HL-60/S4 (cell line): ENCODE data around the gene C5orf63.
"Not testable (repeated sequence)": the region's sequence is repeated elsewhere in the genome, so short reads cannot be mapped to it uniquely, and the experiment has no call there.

Experiments used
- in situ Hi-C: fragments of 300-500 bp; cut with MboI; formaldehyde crosslinking; loops from 2 replicates; pipeline ENCODE4 v1.14.3; 2022; ENCODE audit warnings: low sequenced_read_pairs

Gene C5orf63

GRCh38 chr5:127010362-127010761, 62.9 kb downstream of the C5orf63 start:
- in situ Hi-C loops, result no loop called here

- in situ Hi-C loops, result no loop called here
Observed at GRCh38 chr5:127009784-127010183, 63.5 kb downstream of the C5orf63 start.

- in situ Hi-C loops, result no loop called here
Observed at GRCh38 chr5:127008300-127008975, 64.9 kb downstream of the C5orf63 start.

- in situ Hi-C loops, result no loop called here
Observed at GRCh38 chr5:127007522-127007921, 65.8 kb downstream of the C5orf63 start.

GRCh38 chr5:127006744-127007143, 66.6 kb downstream of the C5orf63 start:
- in situ Hi-C loops, result no loop called here

- in situ Hi-C loops, result not testable (repeated sequence)
Observed at GRCh38 chr5:127005282-127005681, 68.0 kb downstream of the C5orf63 start.

GRCh38 chr5:127004721-127005120, 68.6 kb downstream of the C5orf63 start:
- in situ Hi-C loops, result no loop called here

GRCh38 chr5:127003798-127004495, 69.4 kb downstream of the C5orf63 start:
- in situ Hi-C loops, result no loop called here

- in situ Hi-C loops, result no loop called here
Observed at GRCh38 chr5:127002390-127002789, 70.9 kb downstream of the C5orf63 start.

- in situ Hi-C loops, result no loop called here
Observed at GRCh38 chr5:127001621-127002296, 71.5 kb downstream of the C5orf63 start.
